Neural cell (in vitro differentiated cells): ENCODE results near the gene TOX2. TPM values are rescaled to one million over a fixed set of nuclear protein-coding genes. Genes with fewer than 3 reads are reported as not detected.

Experiments
- H2AFZ ChIP-seq: fragments of 200-600, 300-800 bp; sonication (generic), shearing (Covaris generic); 2 replicates; pipeline ENCODE4 v1.6.0; 2014; ENCODE audit warnings: low read depth, mild to moderate bottlenecking, antibody characterized with exemption, low read length, moderate library complexity
- H3F3A ChIP-seq: fragments of 200-600 bp; shearing (Covaris generic); 2 replicates; pipeline ENCODE4 v1.6.1; 2016; ENCODE audit warnings: mild to moderate bottlenecking, moderate library complexity, mixed read lengths, antibody characterized with exemption, low read length; ENCODE audit not compliant: insufficient read depth, poor library complexity, severe bottlenecking
- H3K27ac ChIP-seq: fragments of 200-600, 300-800 bp; sonication (generic), shearing (Covaris generic); 2 replicates; pipeline ENCODE4 v1.5.1; 2014; ENCODE audit warnings: mild to moderate bottlenecking, low read length, moderate library complexity
- H3K27me3 ChIP-seq: fragments of 300-800, 200-600 bp; sonication (generic), shearing (Covaris generic); 2 replicates; pipeline ENCODE4 v1.6.0; 2014; ENCODE audit warnings: mild to moderate bottlenecking, low read depth, low read length, moderate library complexity; ENCODE audit not compliant: insufficient read depth
- H3K36me3 ChIP-seq: fragments of 300-800, 200-600 bp; sonication (generic), shearing (Covaris generic); 2 replicates; pipeline ENCODE4 v1.5.1; 2014; ENCODE audit warnings: mild to moderate bottlenecking, antibody characterized with exemption, low read length, moderate library complexity; ENCODE audit not compliant: insufficient read depth
- H3K4me2 ChIP-seq: fragments of 300-800, 200-600 bp; sonication (generic), shearing (Covaris generic); 2 replicates; pipeline ENCODE4 v1.6.0; 2014; ENCODE audit warnings: mild to moderate bottlenecking, low read length
- H3K4me3 ChIP-seq: fragments of 300-800, 200-600 bp; sonication (generic), shearing (Covaris generic); 2 replicates; pipeline ENCODE4 v1.5.1; 2014; ENCODE audit warnings: mild to moderate bottlenecking, low read length, moderate library complexity
- H3K79me2 ChIP-seq: fragments of 200-600 bp; shearing (Covaris generic); replicated peaks from 2 replicates; pipeline ENCODE4 v1.6.0; 2014; ENCODE audit warnings: mild to moderate bottlenecking, low read length, moderate library complexity; ENCODE audit not compliant: insufficient read depth
- H3K9ac ChIP-seq: fragments of 300-800, 200-600 bp; sonication (generic), shearing (Covaris generic); 2 replicates; pipeline ENCODE4 v1.6.1; 2016; ENCODE audit warnings: mild to moderate bottlenecking, low read length, mixed read lengths
- H3K9me2 ChIP-seq: fragments of 200-600 bp; shearing (Covaris generic); 2 replicates; pipeline ENCODE4 v1.6.1; 2016; ENCODE audit warnings: mild to moderate bottlenecking, low read length, mixed read lengths; ENCODE audit not compliant: insufficient read depth
- H3K9me3 ChIP-seq: fragments of 200-600, 300-800 bp; sonication (generic), shearing (Covaris generic); 2 replicates; pipeline ENCODE4 v1.6.1; 2016; ENCODE audit warnings: mild to moderate bottlenecking, mixed run types, low read length, moderate library complexity, mixed read lengths
- H4K20me1 ChIP-seq: fragments of 200-600 bp; shearing (Covaris generic); 2 replicates; pipeline ENCODE4 v1.6.1; 2016; ENCODE audit warnings: mild to moderate bottlenecking, mixed run types; ENCODE audit not compliant: insufficient read depth
- EP300 ChIP-seq: fragments of 450-650 bp; conservative IDR thresholded peaks from 2 replicates; pipeline ENCODE4 v1.6.1; 2014; ENCODE audit warnings: antibody characterized with exemption, mild to moderate bottlenecking, moderate library complexity; ENCODE audit not compliant: poor library complexity, severe bottlenecking
- EZH2 ChIP-seq: fragments of 200-600, 300-800 bp; shearing (Covaris generic), sonication (generic); IDR thresholded peaks from 2 replicates; pipeline ENCODE4 v1.6.1; 2014; ENCODE audit warnings: antibody characterized with exemption, low read length, borderline replicate concordance, mild to moderate bottlenecking; ENCODE audit not compliant: insufficient read depth, poor library complexity, severe bottlenecking
- MXI1 ChIP-seq: fragments of 450-650 bp; conservative IDR thresholded peaks from 2 replicates; pipeline ENCODE4 v1.6.1; 2014; ENCODE audit warnings: antibody characterized with exemption, mild to moderate bottlenecking; ENCODE audit not compliant: poor library complexity, severe bottlenecking
- POLR2AphosphoS5 ChIP-seq: IDR thresholded peaks from 2 replicates; pipeline ENCODE4 v1.6.1; 2012
- RAD21 ChIP-seq: fragments of 450-650 bp; conservative IDR thresholded peaks from 2 replicates; pipeline ENCODE4 v1.6.1; 2014; ENCODE audit warnings: antibody characterized with exemption, mild to moderate bottlenecking, moderate library complexity
- SMC3 ChIP-seq: fragments of 450-650 bp; conservative IDR thresholded peaks from 2 replicates; pipeline ENCODE4 v1.6.1; 2014; ENCODE audit warnings: antibody characterized with exemption, mild to moderate bottlenecking, moderate library complexity; ENCODE audit not compliant: poor library complexity
- TAF1 ChIP-seq: IDR thresholded peaks from 2 replicates; pipeline ENCODE4 v1.6.1; 2012; ENCODE audit warnings: low read depth
- polyA plus RNA-seq: library from polyadenylated mRNA; depleted of rRNA; stranded (reverse); fragments of >200 nt; gene quantifications from 2 replicates; pipeline ENCODE4 v1.2.3, GENCODE V29; 2014
- TF ChIP-seq, protein P1 (sequence below): IDR thresholded peaks from 2 replicates; pipeline ENCODE4 v1.6.1; 2012; ENCODE audit warnings: borderline replicate concordance
- TF ChIP-seq, protein P2 (sequence below): fragments of 450-650 bp; IDR thresholded peaks from 2 replicates; pipeline ENCODE4 v1.5.1; 2014; ENCODE audit warnings: antibody characterized with exemption, mild to moderate bottlenecking, moderate library complexity; ENCODE audit not compliant: poor library complexity, severe bottlenecking

The TOX2 gene
- polyA plus RNA-seq, 1 donor from 2014 or later, result 0.89 TPM

DNA sequence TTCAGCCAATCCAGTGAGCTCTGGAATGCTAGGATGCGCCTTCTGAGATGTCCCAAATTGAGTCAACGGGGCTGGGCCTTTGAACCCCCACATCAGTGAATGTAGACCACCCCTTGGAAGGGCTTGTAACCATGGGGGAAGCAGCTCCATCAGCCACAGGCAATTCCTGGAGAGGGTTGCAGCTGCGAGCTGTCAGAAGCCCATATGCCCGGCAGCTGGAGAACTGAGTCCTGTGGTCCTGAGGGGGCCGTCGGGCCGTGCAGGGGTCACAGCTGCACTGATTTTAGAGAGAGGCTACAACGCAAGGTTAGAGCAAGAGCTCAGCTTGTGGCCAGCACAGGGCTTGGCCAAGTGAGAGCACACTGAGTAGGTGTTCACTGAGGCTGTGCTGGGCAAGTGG lies 121.3 kb downstream of the TOX2 start:
- H3F3A ChIP-seq, result no peaks in the 10 kb centered on the region
- H3K79me2 ChIP-seq, result no peaks in the 10 kb centered on the region
- no peaks in the 10 kb centered on the region for H3K36me3 ChIP-seq
- no peak overlapping the region for H2AFZ ChIP-seq
- no peaks in the 10 kb centered on the region for H4K20me1 ChIP-seq
- TF ChIP-seq EP300, result no peak
- TF ChIP-seq, protein P1, sequence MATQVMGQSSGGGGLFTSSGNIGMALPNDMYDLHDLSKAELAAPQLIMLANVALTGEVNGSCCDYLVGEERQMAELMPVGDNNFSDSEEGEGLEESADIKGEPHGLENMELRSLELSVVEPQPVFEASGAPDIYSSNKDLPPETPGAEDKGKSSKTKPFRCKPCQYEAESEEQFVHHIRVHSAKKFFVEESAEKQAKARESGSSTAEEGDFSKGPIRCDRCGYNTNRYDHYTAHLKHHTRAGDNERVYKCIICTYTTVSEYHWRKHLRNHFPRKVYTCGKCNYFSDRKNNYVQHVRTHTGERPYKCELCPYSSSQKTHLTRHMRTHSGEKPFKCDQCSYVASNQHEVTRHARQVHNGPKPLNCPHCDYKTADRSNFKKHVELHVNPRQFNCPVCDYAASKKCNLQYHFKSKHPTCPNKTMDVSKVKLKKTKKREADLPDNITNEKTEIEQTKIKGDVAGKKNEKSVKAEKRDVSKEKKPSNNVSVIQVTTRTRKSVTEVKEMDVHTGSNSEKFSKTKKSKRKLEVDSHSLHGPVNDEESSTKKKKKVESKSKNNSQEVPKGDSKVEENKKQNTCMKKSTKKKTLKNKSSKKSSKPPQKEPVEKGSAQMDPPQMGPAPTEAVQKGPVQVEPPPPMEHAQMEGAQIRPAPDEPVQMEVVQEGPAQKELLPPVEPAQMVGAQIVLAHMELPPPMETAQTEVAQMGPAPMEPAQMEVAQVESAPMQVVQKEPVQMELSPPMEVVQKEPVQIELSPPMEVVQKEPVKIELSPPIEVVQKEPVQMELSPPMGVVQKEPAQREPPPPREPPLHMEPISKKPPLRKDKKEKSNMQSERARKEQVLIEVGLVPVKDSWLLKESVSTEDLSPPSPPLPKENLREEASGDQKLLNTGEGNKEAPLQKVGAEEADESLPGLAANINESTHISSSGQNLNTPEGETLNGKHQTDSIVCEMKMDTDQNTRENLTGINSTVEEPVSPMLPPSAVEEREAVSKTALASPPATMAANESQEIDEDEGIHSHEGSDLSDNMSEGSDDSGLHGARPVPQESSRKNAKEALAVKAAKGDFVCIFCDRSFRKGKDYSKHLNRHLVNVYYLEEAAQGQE, result no peak
- no peak for TF ChIP-seq TAF1
- no peak for TF ChIP-seq EZH2
- TF ChIP-seq, protein P2, sequence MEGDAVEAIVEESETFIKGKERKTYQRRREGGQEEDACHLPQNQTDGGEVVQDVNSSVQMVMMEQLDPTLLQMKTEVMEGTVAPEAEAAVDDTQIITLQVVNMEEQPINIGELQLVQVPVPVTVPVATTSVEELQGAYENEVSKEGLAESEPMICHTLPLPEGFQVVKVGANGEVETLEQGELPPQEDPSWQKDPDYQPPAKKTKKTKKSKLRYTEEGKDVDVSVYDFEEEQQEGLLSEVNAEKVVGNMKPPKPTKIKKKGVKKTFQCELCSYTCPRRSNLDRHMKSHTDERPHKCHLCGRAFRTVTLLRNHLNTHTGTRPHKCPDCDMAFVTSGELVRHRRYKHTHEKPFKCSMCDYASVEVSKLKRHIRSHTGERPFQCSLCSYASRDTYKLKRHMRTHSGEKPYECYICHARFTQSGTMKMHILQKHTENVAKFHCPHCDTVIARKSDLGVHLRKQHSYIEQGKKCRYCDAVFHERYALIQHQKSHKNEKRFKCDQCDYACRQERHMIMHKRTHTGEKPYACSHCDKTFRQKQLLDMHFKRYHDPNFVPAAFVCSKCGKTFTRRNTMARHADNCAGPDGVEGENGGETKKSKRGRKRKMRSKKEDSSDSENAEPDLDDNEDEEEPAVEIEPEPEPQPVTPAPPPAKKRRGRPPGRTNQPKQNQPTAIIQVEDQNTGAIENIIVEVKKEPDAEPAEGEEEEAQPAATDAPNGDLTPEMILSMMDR, result no peak
- no peak for TF ChIP-seq SMC3
- no peak for TF ChIP-seq RAD21
- no peak for TF ChIP-seq POLR2AphosphoS5
- no peak for TF ChIP-seq MXI1
- no peaks in the 10 kb centered on the region for H3K9me3 ChIP-seq
- H3K27me3 ChIP-seq, result no peaks in the 10 kb centered on the region
- H3K9me2 ChIP-seq, result no peaks in the 10 kb centered on the region
- H3K9ac ChIP-seq, result no peak overlapping the region
- H3K27ac ChIP-seq, result no peak overlapping the region
- H3K4me2 ChIP-seq, result no peak overlapping the region
- no peak overlapping the region for H3K4me3 ChIP-seq

DNA sequence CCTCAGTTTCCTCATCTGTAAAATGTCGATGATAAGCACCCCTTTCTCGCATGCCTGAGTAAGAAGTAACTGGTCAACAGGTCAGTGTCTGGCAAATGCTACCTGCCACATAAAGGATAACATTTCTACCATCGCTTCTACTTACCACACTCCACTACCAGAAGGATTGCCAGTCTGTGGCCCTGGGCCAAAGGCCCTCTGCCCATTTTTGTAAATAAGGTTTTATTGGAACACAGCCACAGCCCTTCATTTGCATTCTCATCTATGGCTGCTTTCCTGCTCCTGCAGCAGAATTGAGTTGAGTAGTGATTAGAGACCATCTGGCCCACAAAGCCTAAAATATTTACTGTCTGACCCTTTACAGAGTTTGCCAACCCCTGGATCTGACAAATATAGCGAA lies 121.8 kb downstream of the TOX2 start:
- Histone ChIP-seq H2AFZ (no peak overlapping the region), H3K79me2 (no peaks in the 10 kb centered on the region), H3K36me3 (no peaks in the 10 kb centered on the region), H3K9me3 (no peaks in the 10 kb centered on the region), H3F3A (no peaks in the 10 kb centered on the region), H3K4me2 (no peak overlapping the region), H4K20me1 (no peaks in the 10 kb centered on the region), H3K9me2 (no peaks in the 10 kb centered on the region), H3K27ac (no peak overlapping the region), H3K9ac (no peak overlapping the region), H3K27me3 (no peaks in the 10 kb centered on the region), H3K4me3 (no peak overlapping the region)
- no peak for TF ChIP-seq EP300
- TF ChIP-seq RAD21, result no peak
- TF ChIP-seq, protein P2, result no peak
- TF ChIP-seq MXI1, result no peak
- TF ChIP-seq, protein P1, result no peak
- no peak for TF ChIP-seq POLR2AphosphoS5
- no peak for TF ChIP-seq SMC3
- TF ChIP-seq TAF1, result no peak
- no peak for TF ChIP-seq EZH2
